RWPE1 (cell line): ENCODE data around the gene ATP2B3.

ENCODE experiments used
- CTCF ChIA-PET: fragments of 350-600 bp; sonication (Branson Sonifier 250); formaldehyde crosslinking; extraction: SDS; loops from one replicate; lab custom pipeline; 2021; lab: Yijun Ruan, JAX
- POLR2A ChIA-PET: fragments of 400-600 bp; formaldehyde crosslinking; extraction: SDS; loops from one replicate; lab custom pipeline; 2020; ENCODE audit warnings: antibody characterized with exemption; ENCODE audit not compliant: low non-redundant PET; lab: Yijun Ruan, JAX
- DNase-seq: peaks from one replicate; pipeline ENCODE4 v3.0.0; 2012; ENCODE audit warnings: low spot score
- H3K27ac ChIP-seq: fragments of 450-650 bp; 2 replicates; pipeline ENCODE4 v1.5.1; 2017
- TF ChIP-seq, protein P1 (sequence below): fragments of 450-650 bp; conservative IDR thresholded peaks from 2 replicates; pipeline ENCODE4 v1.5.1; 2017; ENCODE audit warnings: low read depth, mild to moderate bottlenecking

The ATP2B3 gene

DNA sequence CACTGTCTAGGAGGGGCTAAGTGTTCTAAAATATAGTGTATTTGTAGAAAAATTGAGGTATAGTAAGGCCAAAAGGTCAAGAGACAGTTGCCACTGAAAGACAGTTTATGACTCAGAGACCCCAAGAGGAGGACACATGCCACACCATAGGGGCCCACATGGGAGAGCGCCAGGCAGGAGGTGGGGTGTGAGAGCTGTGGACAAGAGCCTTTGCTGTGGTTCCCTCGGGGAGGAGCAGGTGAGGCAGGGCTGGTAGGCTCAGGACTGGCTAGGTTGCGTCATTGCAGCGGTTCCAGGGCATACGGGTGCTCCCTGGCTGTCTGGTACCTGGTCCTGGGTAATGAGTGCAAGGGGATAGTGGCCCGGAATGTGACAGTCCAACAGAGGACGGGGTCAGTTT is 43.9 kb downstream of the ATP2B3 start:
- POLR2A ChIA-PET = no interaction called here
- no peak overlapping the region for H3K27ac ChIP-seq
- CTCF ChIA-PET = no interaction called here
- DNase-seq = no peak
- TF ChIP-seq, protein P1, sequence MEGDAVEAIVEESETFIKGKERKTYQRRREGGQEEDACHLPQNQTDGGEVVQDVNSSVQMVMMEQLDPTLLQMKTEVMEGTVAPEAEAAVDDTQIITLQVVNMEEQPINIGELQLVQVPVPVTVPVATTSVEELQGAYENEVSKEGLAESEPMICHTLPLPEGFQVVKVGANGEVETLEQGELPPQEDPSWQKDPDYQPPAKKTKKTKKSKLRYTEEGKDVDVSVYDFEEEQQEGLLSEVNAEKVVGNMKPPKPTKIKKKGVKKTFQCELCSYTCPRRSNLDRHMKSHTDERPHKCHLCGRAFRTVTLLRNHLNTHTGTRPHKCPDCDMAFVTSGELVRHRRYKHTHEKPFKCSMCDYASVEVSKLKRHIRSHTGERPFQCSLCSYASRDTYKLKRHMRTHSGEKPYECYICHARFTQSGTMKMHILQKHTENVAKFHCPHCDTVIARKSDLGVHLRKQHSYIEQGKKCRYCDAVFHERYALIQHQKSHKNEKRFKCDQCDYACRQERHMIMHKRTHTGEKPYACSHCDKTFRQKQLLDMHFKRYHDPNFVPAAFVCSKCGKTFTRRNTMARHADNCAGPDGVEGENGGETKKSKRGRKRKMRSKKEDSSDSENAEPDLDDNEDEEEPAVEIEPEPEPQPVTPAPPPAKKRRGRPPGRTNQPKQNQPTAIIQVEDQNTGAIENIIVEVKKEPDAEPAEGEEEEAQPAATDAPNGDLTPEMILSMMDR = no peak

- ChIA-PET CTCF (no interaction called here), POLR2A (no interaction called here)
- TF ChIP-seq, protein P1 = no peak
- no peak for DNase-seq
- H3K27ac ChIP-seq = no peak overlapping the region
Measured at GRCh38 chrX:153562546-153562945, 45.1 kb downstream of the ATP2B3 start.

GRCh38 chrX:153564047-153564606 is 46.7 kb downstream of the ATP2B3 start:
- ChIA-PET CTCF (interaction anchor here (1.1 kb wide), 1 partner anchor 104 kb away, joined by 3 read pairs; no protein-coding TSS in a partner anchor), POLR2A (no interaction called here)
- no peak for DNase-seq
- TF ChIP-seq, protein P1 = no peak
- no peak overlapping the region for H3K27ac ChIP-seq

DNA sequence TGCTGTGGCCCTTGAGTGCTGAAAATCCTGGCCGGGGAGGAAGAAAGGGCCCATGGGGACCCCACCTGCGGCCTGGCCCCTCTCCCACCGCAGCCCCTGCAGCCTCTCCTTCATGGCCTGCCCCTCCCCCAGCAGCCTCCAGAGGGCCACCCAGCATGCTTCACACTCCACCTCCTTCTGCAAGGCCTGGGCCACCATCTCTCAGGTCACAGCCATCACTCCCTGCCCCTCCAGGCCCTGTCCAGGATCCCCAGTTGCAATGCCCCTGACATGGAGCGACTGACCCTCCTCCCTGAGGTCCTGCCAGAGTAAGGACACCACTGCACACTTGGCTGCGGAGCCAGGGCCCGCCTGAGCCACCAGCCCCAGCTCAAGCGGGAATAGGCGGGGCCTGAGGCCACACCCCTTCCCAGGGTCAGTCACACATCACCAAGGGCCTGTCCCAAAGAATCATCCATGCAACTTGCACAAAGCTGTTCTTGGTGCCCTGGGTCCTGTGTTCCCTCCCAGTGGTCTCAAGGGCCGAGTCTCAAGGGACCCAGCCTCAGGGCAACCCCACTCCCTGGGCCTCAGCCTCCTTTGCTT is 48.6 kb downstream of the ATP2B3 start:
- ChIA-PET CTCF (no interaction called here), POLR2A (no interaction called here)
- no peak for DNase-seq
- H3K27ac ChIP-seq = no peak overlapping the region
- TF ChIP-seq, protein P1 = no peak

GRCh38 chrX:153568451-153569011 is 51.1 kb downstream of the ATP2B3 start:
- TF ChIP-seq, protein P1 = no peak
- ChIA-PET CTCF (interaction anchor here (0.6 to 1.3 kb wide), 6 partner anchors 14 to 99 kb away, joined by 3 to 5 read pairs (median 4); no protein-coding TSS in a partner anchor), POLR2A (no interaction called here)
- no peak overlapping the region for H3K27ac ChIP-seq
- no peak for DNase-seq

GRCh38 chrX:153569475-153569874 is 52.0 kb downstream of the ATP2B3 start:
- TF ChIP-seq, protein P1 = no peak
- no peak overlapping the region for H3K27ac ChIP-seq
- ChIA-PET CTCF (interaction anchor here (0.6 to 1.3 kb wide), 3 partner anchors 12 to 35 kb away, joined by 4 to 5 read pairs (median 4); no protein-coding TSS in a partner anchor), POLR2A (no interaction called here)
- no peak for DNase-seq
